Breast epithelium (tissue), 4 donors: Measurements from ENCODE around the gene NUP98. TPM values are rescaled to one million over a fixed set of nuclear protein-coding genes. Genes with fewer than 3 reads are reported as not detected.

Experiments
- DNase-seq, 2 donors: peaks; one replicate each; pipeline ENCODE4 v3.0.0-alpha.2; 2019; ENCODE audit warnings: low spot score in 2 of 2
- H3K27ac ChIP-seq, 2 donors: fragments of 200-600 bp; sonication (generic) in 1 of 2; one replicate each; pipeline ENCODE4 v1.5.1; 2016 to 2019; ENCODE audit warnings: mild to moderate bottlenecking in 1 of 2
- H3K27me3 ChIP-seq, 2 donors: fragments of 200-600 bp; sonication (generic) in 1 of 2; one replicate each; pipeline versions ENCODE4 v1.5.1 to v1.6.0; 2017 to 2019; ENCODE audit warnings: control low read depth in 1 of 2, mild to moderate bottlenecking in 1 of 2
- H3K36me3 ChIP-seq: fragments of 200-600 bp; one replicate; pipeline ENCODE4 v1.5.1; 2019
- H3K4me1 ChIP-seq, 2 donors: fragments of 200-600 bp; sonication (generic); one replicate each; pipeline ENCODE4 v1.5.1; 2016 to 2019; ENCODE audit warnings: control low read depth in 1 of 2
- H3K4me3 ChIP-seq, 3 donors: fragments of 200-600 bp; sonication (generic); 1 replicate in 2 of 3; 2 replicates in 1 of 3; pipeline ENCODE4 v1.5.1; 2016 to 2019; ENCODE audit warnings: mild to moderate bottlenecking in 3 of 3, moderate library complexity in 2 of 3
- H3K9me3 ChIP-seq, 2 donors: fragments of 200-600 bp; sonication (generic) in 1 of 2; one replicate each; pipeline ENCODE4 v1.5.1; 2016 to 2019; ENCODE audit warnings: control low read depth in 1 of 2
- CTCF ChIP-seq, 3 donors: fragments of 450-650 bp; IDR thresholded peaks; one replicate each; pipeline ENCODE4 v1.5.1; 2016 to 2017; ENCODE audit warnings: antibody characterized with exemption in 3 of 3, mild to moderate bottlenecking in 3 of 3, moderate library complexity in 3 of 3
- POLR2A ChIP-seq: fragments of 450-650 bp; IDR thresholded peaks from one replicate; pipeline ENCODE4 v1.6.1; 2016; ENCODE audit warnings: antibody characterized with exemption, mild to moderate bottlenecking, moderate library complexity
- POLR2AphosphoS5 ChIP-seq, 3 donors: sonication (generic); formaldehyde crosslinking; IDR thresholded peaks; one replicate each; pipeline ENCODE4 v1.6.1; 2017; ENCODE audit warnings: antibody characterized with exemption in 3 of 3
- intact Hi-C: fragments of 100-400 bp; cut with DNase I; formaldehyde crosslinking; loops from one replicate; pipeline ENCODE4 v1.15.1; 2023; ENCODE audit warnings: low total_unique reads
- total RNA-seq, 3 donors: library from RNA; depleted of rRNA; stranded (reverse); fragments of >200 nt; gene quantifications; one replicate each; pipeline ENCODE4 v1.1.0, GENCODE V29; 2016

Gene NUP98
- total RNA-seq, 3 donors from 2014 or later: 98.1 to 178 (median 142) TPM

- H3K27me3 ChIP-seq: no peaks in the 10 kb centered on the region
- no peak for DNase-seq
- H3K4me1 ChIP-seq: peaks cover 0 to 12% of the 10 kb centered on the region in 2 donors
- intact Hi-C loops: loop anchor here (10.0 kb wide), 1 partner anchor 922 kb away; no protein-coding TSS in a partner anchor
- H3K27ac ChIP-seq: no peak overlapping the region
- H3K36me3 ChIP-seq: peaks cover 4% of the 10 kb centered on the region
- no peaks in the 10 kb centered on the region for H3K9me3 ChIP-seq
- H3K4me3 ChIP-seq: no peak overlapping the region
- no peak for TF ChIP-seq POLR2AphosphoS5 (IDR thresholded peaks at IDR 0.05)
- no peak for TF ChIP-seq POLR2A
- TF ChIP-seq CTCF (IDR thresholded peaks at IDR 0.05): no peak
These were observed 90.2 kb downstream of the NUP98 start for GRCh38 chr11:3707176-3707575.

- TF ChIP-seq CTCF (IDR thresholded peaks at IDR 0.05) (no peak), POLR2AphosphoS5 (IDR thresholded peaks at IDR 0.05) (no peak), POLR2A (no peak)
- no peak for DNase-seq
- H3K4me3 ChIP-seq: no peak overlapping the region
- no peaks in the 10 kb centered on the region for H3K4me1 ChIP-seq
- no peaks in the 10 kb centered on the region for H3K27me3 ChIP-seq
- H3K36me3 ChIP-seq: peaks cover 4% of the 10 kb centered on the region
- H3K27ac ChIP-seq: no peak overlapping the region
- intact Hi-C loops: loop anchor here (10.0 kb wide), 1 partner anchor 919 kb away; no protein-coding TSS in a partner anchor
- H3K9me3 ChIP-seq: no peaks in the 10 kb centered on the region
These were observed 94.0 kb downstream of the NUP98 start for GRCh38 chr11:3703383-3703782.

- no peak for DNase-seq
- intact Hi-C loops: loop anchor here (10.0 kb wide), 1 partner anchor 916 kb away; no protein-coding TSS in a partner anchor
- Histone ChIP-seq H3K27me3 (no peaks in the 10 kb centered on the region), H3K4me1 (no peaks in the 10 kb centered on the region), H3K9me3 (no peaks in the 10 kb centered on the region), H3K4me3 (no peak overlapping the region), H3K27ac (no peak overlapping the region), H3K36me3 (peaks cover 4% of the 10 kb centered on the region)
- TF ChIP-seq CTCF (IDR thresholded peaks at IDR 0.05) (no peak), POLR2A (no peak), POLR2AphosphoS5 (IDR thresholded peaks at IDR 0.05) (no peak)
These were observed 96.4 kb downstream of the NUP98 start for GRCh38 chr11:3700910-3701309.

GRCh38 chr11:3700410-3700809 lies 96.9 kb downstream of the NUP98 start:
- Histone ChIP-seq H3K27me3 (no peaks in the 10 kb centered on the region), H3K9me3 (no peaks in the 10 kb centered on the region), H3K4me3 (no peak overlapping the region), H3K27ac (no peak overlapping the region), H3K36me3 (peaks cover 4% of the 10 kb centered on the region), H3K4me1 (no peaks in the 10 kb centered on the region)
- no peak for DNase-seq
- TF ChIP-seq POLR2A: no peak
- TF ChIP-seq POLR2AphosphoS5 (IDR thresholded peaks at IDR 0.05): no peak
- no peak for TF ChIP-seq CTCF (IDR thresholded peaks at IDR 0.05)
- intact Hi-C loops: loop anchor here (10.0 kb wide), 1 partner anchor 916 kb away; no protein-coding TSS in a partner anchor

GRCh38 chr11:3686751-3687150 lies 110.6 kb downstream of the NUP98 start:
- H3K9me3 ChIP-seq: no peaks in the 10 kb centered on the region
- H3K27ac ChIP-seq: no peak overlapping the region
- no peak overlapping the region for H3K4me3 ChIP-seq
- H3K27me3 ChIP-seq: no peaks in the 10 kb centered on the region
- intact Hi-C loops: no loop called here
- no peak for DNase-seq
- TF ChIP-seq POLR2A: no peak
- no peak for TF ChIP-seq CTCF (IDR thresholded peaks at IDR 0.05)
- no peak for TF ChIP-seq POLR2AphosphoS5 (IDR thresholded peaks at IDR 0.05)
- no peaks in the 10 kb centered on the region for H3K4me1 ChIP-seq
- peaks cover 18% of the 10 kb centered on the region for H3K36me3 ChIP-seq
